ENCODE data around the gene BANP. TPM values are rescaled to one million over a fixed set of nuclear protein-coding genes. Genes with fewer than 3 reads are reported as not detected.
"Not testable (repeated sequence)": the region's sequence is repeated elsewhere in the genome, so short reads cannot be mapped to it uniquely, and the experiment has no call there.

Gene BANP
- total RNA-seq, 1 donor from 2014 or later = 17.6 TPM

- no peak overlapping the region for H3K4me3 ChIP-seq (ENCODE audit: low read depth, low read length)
- no peak for TF ChIP-seq CTCF (conservative IDR thresholded peaks at IDR 0.05; ENCODE audit: low read depth, low read length)
- no peak for DNase-seq (ENCODE audit: low read depth)
Observed at GRCh38 chr16:88084881-88085280, 133.6 kb downstream of the BANP start.

- no peak for TF ChIP-seq CTCF (conservative IDR thresholded peaks at IDR 0.05; ENCODE audit: low read depth, low read length)
- H3K4me3 ChIP-seq (ENCODE audit: low read depth, low read length) = no peak overlapping the region
- DNase-seq (ENCODE audit: low read depth) = no peak
Observed at GRCh38 chr16:88086571-88087516, 135.6 kb downstream of the BANP start.

GRCh38 chr16:88087517-88087877, 136.3 kb downstream of the BANP start:
- no peak overlapping the region for H3K4me3 ChIP-seq (ENCODE audit: low read depth, low read length)
- DNase-seq (ENCODE audit: low read depth) = no peak
- no peak for TF ChIP-seq CTCF (conservative IDR thresholded peaks at IDR 0.05; ENCODE audit: low read depth, low read length)

GRCh38 chr16:88088161-88088581, 136.9 kb downstream of the BANP start:
- no peak overlapping the region for H3K4me3 ChIP-seq (ENCODE audit: low read depth, low read length)
- no peak for DNase-seq (ENCODE audit: low read depth)
- no peak for TF ChIP-seq CTCF (conservative IDR thresholded peaks at IDR 0.05; ENCODE audit: low read depth, low read length)

GRCh38 chr16:88088611-88089010, 137.4 kb downstream of the BANP start:
- H3K4me3 ChIP-seq (ENCODE audit: low read depth, low read length); DNase-seq (ENCODE audit: low read depth): not testable (repeated sequence)

- H3K4me3 ChIP-seq (ENCODE audit: low read depth, low read length); DNase-seq (ENCODE audit: low read depth): not testable (repeated sequence)
Observed at GRCh38 chr16:88089071-88089470, 137.8 kb downstream of the BANP start.

- not testable (repeated sequence) for DNase-seq (ENCODE audit: low read depth); H3K4me3 ChIP-seq (ENCODE audit: low read depth, low read length)
Observed at GRCh38 chr16:88089632-88090376, 138.6 kb downstream of the BANP start.

GRCh38 chr16:88090377-88091175, 139.3 kb downstream of the BANP start:
- H3K4me3 ChIP-seq (ENCODE audit: low read depth, low read length); DNase-seq (ENCODE audit: low read depth): not testable (repeated sequence)

- not testable (repeated sequence) for DNase-seq (ENCODE audit: low read depth); H3K4me3 ChIP-seq (ENCODE audit: low read depth, low read length)
Observed at GRCh38 chr16:88091221-88091971, 140.2 kb downstream of the BANP start.

- not testable (repeated sequence) for H3K4me3 ChIP-seq (ENCODE audit: low read depth, low read length); DNase-seq (ENCODE audit: low read depth)
Observed at GRCh38 chr16:88091972-88092302, 140.7 kb downstream of the BANP start.

GRCh38 chr16:88092791-88093555, 141.7 kb downstream of the BANP start:
- not testable (repeated sequence) for DNase-seq (ENCODE audit: low read depth); H3K4me3 ChIP-seq (ENCODE audit: low read depth, low read length)

Measured in epithelial cell of proximal tubule (primary cell).